A549 (cell line): ENCODE measurements around the gene EFEMP1. TPM values are rescaled to one million over a fixed set of nuclear protein-coding genes. Genes with fewer than 3 reads are reported as not detected.

Experiments
- ATAC-seq, 2 experiments: fragments of 200-7000 bp in 1 of 2; fragments of >200 bp in 1 of 2; cut with Nextera tagmentation in 1 of 2; cut with Tn5 transposase in 1 of 2; 3 replicates each; pipeline versions ENCODE4 v1.8.0 to v1.9.1; 2018 to 2020; ENCODE audit warnings: mild to moderate bottlenecking in 1 of 2, moderate library complexity in 1 of 2
- CTCF ChIA-PET: fragments of 300-600 bp; sonication (Branson Sonifier 250); formaldehyde crosslinking; extraction: SDS; loops from one replicate; lab custom pipeline; 2021; ENCODE audit warnings: antibody characterized with exemption, inconsistent platforms; lab: Yijun Ruan, JAX
- POLR2A ChIA-PET: fragments of 350-600 bp; formaldehyde crosslinking; extraction: SDS; loops from one replicate; lab custom pipeline; 2021; ENCODE audit warnings: antibody characterized with exemption, inconsistent platforms; lab: Yijun Ruan, JAX
- DNase-seq, 2 experiments: peaks; one replicate each; pipeline versions ENCODE4 v3.0.0 to v3.0.0-alpha.2; 2011 to 2016; ENCODE audit warnings: low read depth in 1 of 2, low spot score in 1 of 2
- FAIRE-seq: peaks from 2 replicates; lab custom pipeline; 2011; peaks lifted over from hg19 to GRCh38; lab: Jason Lieb, UNC
- H3K27ac ChIP-seq, 2 experiments: fragments of >200 bp; sonication (Bioruptor Twin); formaldehyde crosslinking; 3 replicates each; pipeline ENCODE4 v1.5.1; 2016 to 2017
- H3K4me1 ChIP-seq: fragments of >200 bp; sonication (Bioruptor Twin); formaldehyde crosslinking; 3 replicates; pipeline ENCODE4 v1.6.1; 2016
- H3K4me2 ChIP-seq: fragments of >200 bp; sonication (Bioruptor Twin); formaldehyde crosslinking; 3 replicates; pipeline ENCODE4 v1.6.1; 2016
- H3K4me3 ChIP-seq: fragments of >200 bp; sonication (Bioruptor Twin); formaldehyde crosslinking; 3 replicates; pipeline ENCODE4 v1.5.1; 2016
- H3K9me3 ChIP-seq: fragments of >200 bp; sonication (Bioruptor Twin); formaldehyde crosslinking; 3 replicates; pipeline ENCODE4 v1.6.1; 2016
- CBX2 ChIP-seq: fragments of 200-600 bp; sonication (generic); IDR thresholded peaks from 2 replicates; pipeline ENCODE4 v1.6.1; 2016; ENCODE audit warnings: low read depth, mild to moderate bottlenecking, borderline replicate concordance
- CBX8 ChIP-seq: fragments of 200-600 bp; sonication (generic); IDR thresholded peaks from 2 replicates; pipeline ENCODE4 v1.6.1; 2016
- CHD2 ChIP-seq: fragments of 150-350 bp; IDR thresholded peaks from 2 replicates; pipeline ENCODE4 v1.6.1; 2014; ENCODE audit warnings: low read length; ENCODE audit not compliant: partially characterized antibody
- EHF ChIP-seq: fragments of 250-450 bp; sonication (Bioruptor Pico); IDR thresholded peaks from 2 replicates; pipeline ENCODE4 v1.5.0; 2020; ENCODE audit warnings: mild to moderate bottlenecking
- EP300 ChIP-seq, 2 experiments: fragments of >200 bp; sonication (Bioruptor Twin); formaldehyde crosslinking; IDR thresholded peaks; 2 replicates in 1 of 2; 3 replicates in 1 of 2; pipeline ENCODE4 v1.6.1; 2016 to 2017
- ESRRA ChIP-seq: fragments of 150-350 bp; IDR thresholded peaks from 2 replicates; pipeline ENCODE4 v1.6.1; 2014; ENCODE audit warnings: mild to moderate bottlenecking, low read length, borderline replicate concordance
- FOSB ChIP-seq: fragments of 250-450 bp; sonication (Bioruptor Pico); IDR thresholded peaks from 2 replicates; pipeline ENCODE4 v1.5.0; 2020; ENCODE audit warnings: mild to moderate bottlenecking, moderate library complexity
- HDAC2 ChIP-seq: fragments of 200-600 bp; sonication (generic); IDR thresholded peaks from 2 replicates; pipeline ENCODE4 v1.6.1; 2016
- HOXB13 ChIP-seq: fragments of 250-450 bp; sonication (Bioruptor Pico); IDR thresholded peaks from 2 replicates; pipeline ENCODE4 v1.5.0; 2020; ENCODE audit warnings: low read depth, mild to moderate bottlenecking, moderate library complexity
- HOXB5 ChIP-seq: fragments of 250-450 bp; sonication (Bioruptor Pico); IDR thresholded peaks from 2 replicates; pipeline ENCODE4 v1.5.0; 2020; ENCODE audit warnings: mild to moderate bottlenecking, moderate library complexity
- JUNB ChIP-seq: fragments of >200 bp; sonication (Bioruptor Twin); formaldehyde crosslinking; IDR thresholded peaks from 2 replicates; pipeline ENCODE4 v1.6.1; 2016
- MAZ ChIP-seq: fragments of 150-350 bp; IDR thresholded peaks from 2 replicates; pipeline ENCODE4 v1.6.1; 2014; ENCODE audit warnings: antibody characterized with exemption, low read depth, low read length, borderline replicate concordance
- MYC ChIP-seq: IDR thresholded peaks from 2 replicates; pipeline ENCODE4 v1.6.1; 2012; ENCODE audit warnings: mild to moderate bottlenecking, inconsistent platforms, low read length, improper control_type of control experiment, borderline replicate concordance
- NFE2L2 ChIP-seq: fragments of 150-350 bp; conservative IDR thresholded peaks from 2 replicates; pipeline ENCODE4 v1.6.1; 2014; ENCODE audit warnings: low read length
- POLR2A ChIP-seq: IDR thresholded peaks from 2 replicates; pipeline ENCODE4 v1.6.1; 2012; ENCODE audit warnings: mild to moderate bottlenecking, low read length
- RARB ChIP-seq: fragments of 250-450 bp; sonication (Bioruptor Pico); IDR thresholded peaks from 2 replicates; pipeline ENCODE4 v1.8.0; 2021; ENCODE audit warnings: mild to moderate bottlenecking, moderate library complexity
- SREBF2 ChIP-seq: fragments of 450-650 bp; IDR thresholded peaks from 2 replicates; pipeline ENCODE4 v1.6.1; 2014; ENCODE audit warnings: mild to moderate bottlenecking, moderate library complexity
- TP53 ChIP-seq: fragments of 250-450 bp; sonication (Bioruptor Pico); IDR thresholded peaks from 2 replicates; pipeline ENCODE4 v1.5.0; 2021; ENCODE audit warnings: mild to moderate bottlenecking, moderate library complexity
- ZC3H11A ChIP-seq: fragments of 450-650 bp; IDR thresholded peaks from 2 replicates; pipeline ENCODE4 v1.6.1; 2014; ENCODE audit warnings: antibody characterized with exemption, mild to moderate bottlenecking
- ZFP36 ChIP-seq: fragments of 450-650 bp; IDR thresholded peaks from 2 replicates; pipeline ENCODE4 v1.6.1; 2014; ENCODE audit warnings: borderline replicate concordance; ENCODE audit not compliant: partially characterized antibody
- ZNF302 ChIP-seq: fragments of 250-450 bp; sonication (Bioruptor Pico); IDR thresholded peaks from 2 replicates; pipeline ENCODE4 v1.9.0; 2021; ENCODE audit warnings: inconsistent platforms, mild to moderate bottlenecking, moderate library complexity
- ZSCAN20 ChIP-seq: fragments of 250-450 bp; sonication (Bioruptor Pico); IDR thresholded peaks from 2 replicates; pipeline ENCODE4 v1.8.0; 2022; ENCODE audit warnings: mild to moderate bottlenecking, moderate library complexity
- WGBS: methylation state at CpG from one replicate; pipeline ENCODE4 v1.1.6; 2017; ENCODE audit errors: missing lambda C conversion rate; 5-methylcytosine and 5-hydroxymethylcytosine counted together
- polyA plus RNA-seq, 4 experiments: library from polyadenylated mRNA; depleted of rRNA in 3 of 4; stranded (reverse); fragments of >200 nt; fragmentation: RNase III in 1 of 4; extraction: RNeasy Plus Mini Kit Qiagen cat#74134 plus additional on column Dnase treatment in 1 of 4; gene quantifications; 2 replicates in 3 of 4; 3 replicates in 1 of 4; pipeline ENCODE4 v1.2.3, GENCODE V29; 2011 to 2017
- TF ChIP-seq, protein P1 (sequence below): fragments of 250-450 bp; sonication (Bioruptor Pico); IDR thresholded peaks from 2 replicates; pipeline ENCODE4 v1.5.0; 2021; ENCODE audit warnings: mild to moderate bottlenecking, moderate library complexity, borderline replicate concordance
- TF ChIP-seq, protein P2 (sequence below): fragments of >200 bp; sonication (Bioruptor Twin); formaldehyde crosslinking; IDR thresholded peaks from 3 replicates; pipeline ENCODE4 v1.5.1; 2016
- TF ChIP-seq, protein P3 (sequence below): fragments of >200 bp; sonication (Bioruptor Twin); formaldehyde crosslinking; IDR thresholded peaks from 2 replicates; pipeline ENCODE4 v1.6.1; 2016
- TF ChIP-seq, protein P4 (sequence below): fragments of 150-350 bp; IDR thresholded peaks from 2 replicates; pipeline ENCODE4 v1.6.1; 2014; ENCODE audit warnings: low read depth, mild to moderate bottlenecking, low read length
- TF ChIP-seq, protein P5 (sequence below): IDR thresholded peaks from 2 replicates; pipeline ENCODE4 v1.6.1; 2012; ENCODE audit warnings: low read depth, borderline replicate concordance
- TF ChIP-seq, protein P6 (sequence below): IDR thresholded peaks from 2 replicates; pipeline ENCODE4 v1.6.1; 2012
- TF ChIP-seq, protein P7 (sequence below): IDR thresholded peaks from 2 replicates; pipeline ENCODE4 v1.6.1; 2012
- TF ChIP-seq, protein P8 (sequence below): fragments of 250-450 bp; sonication (Bioruptor Pico); IDR thresholded peaks from 2 replicates; pipeline ENCODE4 v1.5.0; 2020; ENCODE audit warnings: low read depth, mild to moderate bottlenecking, moderate library complexity

The EFEMP1 gene
- polyA plus RNA-seq, 2 of the 4 experiments (the other 2 are of a cell fraction): 48.5 to 59.2 TPM

DNA sequence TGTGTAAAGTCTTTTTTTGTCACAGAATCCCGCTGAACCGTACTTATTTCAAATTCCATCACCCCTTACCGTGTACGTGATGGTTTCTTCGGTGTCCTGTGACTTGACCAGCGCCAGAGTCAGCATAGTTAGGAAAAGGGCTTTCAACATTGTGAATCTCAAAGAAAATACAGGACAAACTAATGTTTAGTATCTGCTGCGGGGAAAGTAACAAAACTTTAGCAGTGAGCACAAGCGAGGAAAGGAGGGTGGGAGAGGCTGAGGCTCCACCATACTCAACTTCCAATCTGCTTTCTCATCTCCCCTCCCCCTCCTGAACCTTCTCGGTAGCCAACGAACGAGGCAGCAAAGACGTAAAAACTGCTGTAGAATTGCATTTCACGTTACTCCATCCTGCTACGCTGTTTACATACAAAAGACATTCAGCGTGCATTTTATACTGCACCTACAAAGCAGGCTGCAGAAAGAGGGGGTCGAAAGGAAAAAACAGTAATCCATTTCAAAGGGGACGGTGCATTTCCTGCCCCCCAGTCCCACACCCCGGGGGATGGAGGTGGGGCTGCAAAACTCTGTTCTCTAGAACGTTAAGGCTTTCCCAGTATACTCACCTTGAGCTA, 1.2 kb downstream of the EFEMP1 start:
- Histone ChIP-seq H3K27ac (peak overlapping the region in 1 of 2 experiments; percentile 85; a peak in 3 of 6 replicates), H3K4me3 (peak overlapping the region; percentile 78; the same call in 2 of the 3 replicates), H3K4me1 (0 out of 3 replicates have a peak, but pooled peaks cover 6% of the 10 kb centered on the region), H3K9me3 (no peaks in the 10 kb centered on the region), H3K4me2 (peak overlapping the region; percentile 96)
- DNase-seq: no peak
- ATAC-seq: peak in 1 of 2 experiments; percentile 3; a peak in 1 of 6 replicates
- POLR2A ChIA-PET: interaction anchor here (1.6 kb wide), 1 partner anchor 16 kb away, joined by 3 read pairs; no protein-coding TSS in a partner anchor
- TF ChIP-seq, protein P1, sequence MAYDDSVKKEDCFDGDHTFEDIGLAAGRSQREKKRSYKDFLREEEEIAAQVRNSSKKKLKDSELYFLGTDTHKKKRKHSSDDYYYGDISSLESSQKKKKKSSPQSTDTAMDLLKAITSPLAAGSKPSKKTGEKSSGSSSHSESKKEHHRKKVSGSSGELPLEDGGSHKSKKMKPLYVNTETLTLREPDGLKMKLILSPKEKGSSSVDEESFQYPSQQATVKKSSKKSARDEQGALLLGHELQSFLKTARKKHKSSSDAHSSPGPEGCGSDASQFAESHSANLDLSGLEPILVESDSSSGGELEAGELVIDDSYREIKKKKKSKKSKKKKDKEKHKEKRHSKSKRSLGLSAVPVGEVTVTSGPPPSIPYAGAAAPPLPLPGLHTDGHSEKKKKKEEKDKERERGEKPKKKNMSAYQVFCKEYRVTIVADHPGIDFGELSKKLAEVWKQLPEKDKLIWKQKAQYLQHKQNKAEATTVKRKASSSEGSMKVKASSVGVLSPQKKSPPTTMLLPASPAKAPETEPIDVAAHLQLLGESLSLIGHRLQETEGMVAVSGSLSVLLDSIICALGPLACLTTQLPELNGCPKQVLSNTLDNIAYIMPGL (CRISPR knock-in tag): no peak
- no peak for TF ChIP-seq JUNB
- no peak for TF ChIP-seq EHF
- TF ChIP-seq CBX8: no peak
- no peak for TF ChIP-seq ZSCAN20 (CRISPR knock-in tag)
- TF ChIP-seq TP53: no peak
- no peak for TF ChIP-seq POLR2A
- TF ChIP-seq NFE2L2: no peak
- TF ChIP-seq CHD2: no peak
- TF ChIP-seq, protein P2, sequence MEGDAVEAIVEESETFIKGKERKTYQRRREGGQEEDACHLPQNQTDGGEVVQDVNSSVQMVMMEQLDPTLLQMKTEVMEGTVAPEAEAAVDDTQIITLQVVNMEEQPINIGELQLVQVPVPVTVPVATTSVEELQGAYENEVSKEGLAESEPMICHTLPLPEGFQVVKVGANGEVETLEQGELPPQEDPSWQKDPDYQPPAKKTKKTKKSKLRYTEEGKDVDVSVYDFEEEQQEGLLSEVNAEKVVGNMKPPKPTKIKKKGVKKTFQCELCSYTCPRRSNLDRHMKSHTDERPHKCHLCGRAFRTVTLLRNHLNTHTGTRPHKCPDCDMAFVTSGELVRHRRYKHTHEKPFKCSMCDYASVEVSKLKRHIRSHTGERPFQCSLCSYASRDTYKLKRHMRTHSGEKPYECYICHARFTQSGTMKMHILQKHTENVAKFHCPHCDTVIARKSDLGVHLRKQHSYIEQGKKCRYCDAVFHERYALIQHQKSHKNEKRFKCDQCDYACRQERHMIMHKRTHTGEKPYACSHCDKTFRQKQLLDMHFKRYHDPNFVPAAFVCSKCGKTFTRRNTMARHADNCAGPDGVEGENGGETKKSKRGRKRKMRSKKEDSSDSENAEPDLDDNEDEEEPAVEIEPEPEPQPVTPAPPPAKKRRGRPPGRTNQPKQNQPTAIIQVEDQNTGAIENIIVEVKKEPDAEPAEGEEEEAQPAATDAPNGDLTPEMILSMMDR: no peak
- no peak for TF ChIP-seq HOXB5 (CRISPR knock-in tag)
- TF ChIP-seq, protein P3, sequence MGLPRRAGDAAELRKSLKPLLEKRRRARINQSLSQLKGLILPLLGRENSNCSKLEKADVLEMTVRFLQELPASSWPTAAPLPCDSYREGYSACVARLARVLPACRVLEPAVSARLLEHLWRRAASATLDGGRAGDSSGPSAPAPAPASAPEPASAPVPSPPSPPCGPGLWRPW: no peak
- TF ChIP-seq ZFP36: no peak
- no peak for TF ChIP-seq HDAC2
- TF ChIP-seq MAZ: no peak
- TF ChIP-seq CBX2: no peak
- no peak for TF ChIP-seq SREBF2
- TF ChIP-seq, protein P4, sequence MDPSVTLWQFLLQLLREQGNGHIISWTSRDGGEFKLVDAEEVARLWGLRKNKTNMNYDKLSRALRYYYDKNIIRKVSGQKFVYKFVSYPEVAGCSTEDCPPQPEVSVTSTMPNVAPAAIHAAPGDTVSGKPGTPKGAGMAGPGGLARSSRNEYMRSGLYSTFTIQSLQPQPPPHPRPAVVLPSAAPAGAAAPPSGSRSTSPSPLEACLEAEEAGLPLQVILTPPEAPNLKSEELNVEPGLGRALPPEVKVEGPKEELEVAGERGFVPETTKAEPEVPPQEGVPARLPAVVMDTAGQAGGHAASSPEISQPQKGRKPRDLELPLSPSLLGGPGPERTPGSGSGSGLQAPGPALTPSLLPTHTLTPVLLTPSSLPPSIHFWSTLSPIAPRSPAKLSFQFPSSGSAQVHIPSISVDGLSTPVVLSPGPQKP: no peak
- CTCF ChIA-PET: interaction anchor here (0.7 to 1.9 kb wide), 10 partner anchors 10 to 151 kb away, joined by 3 to 16 read pairs (median 4); no protein-coding TSS in a partner anchor
- 78% methylated on average over 19 of the region's 19 CpGs for WGBS
- no peak for FAIRE-seq

DNA sequence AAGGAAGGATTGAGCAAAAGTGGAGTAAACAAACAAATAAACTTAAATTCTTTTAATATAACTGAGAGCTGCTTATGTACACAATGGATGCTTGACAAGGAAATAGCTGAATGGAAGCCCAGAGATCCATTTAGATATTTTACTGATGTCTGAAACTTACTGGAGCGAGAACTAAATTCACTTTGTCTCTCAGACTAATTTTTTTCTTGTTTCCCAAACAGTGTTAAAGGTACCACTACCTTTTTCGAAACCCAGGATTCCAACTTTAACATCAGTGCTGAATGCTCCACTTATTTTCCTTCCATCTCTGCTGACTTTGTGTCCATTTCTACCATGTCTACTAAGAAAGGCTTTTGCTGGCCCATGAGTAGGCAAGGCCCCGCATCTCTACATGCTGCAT, 4.0 kb downstream of the EFEMP1 start:
- DNase-seq (no peak), FAIRE-seq (no peak), ATAC-seq (no peak)
- Histone ChIP-seq H3K4me2 (no peak overlapping the region), H3K4me1 (0 out of 3 replicates have a peak, but pooled peaks cover 6% of the 10 kb centered on the region), H3K9me3 (no peaks in the 10 kb centered on the region), H3K27ac (no peak overlapping the region), H3K4me3 (no peak overlapping the region)
- 89% methylated on average over 3 of the region's 3 CpGs for WGBS
- CTCF ChIA-PET: interaction anchor here (0.9 to 2.0 kb wide), 6 partner anchors 9 to 148 kb away, joined by 3 to 6 read pairs (median 4); no protein-coding TSS in a partner anchor
- POLR2A ChIA-PET: no interaction called here
- TF ChIP-seq ZNF302 (no peak), ZFP36 (no peak), ZC3H11A (no peak), RARB (CRISPR knock-in tag) (no peak), ESRRA (no peak), HOXB13 (CRISPR knock-in tag) (no peak), EP300 (IDR thresholded peaks at IDR 0.05) (no peak), POLR2A (no peak), MYC (no peak), CBX8 (no peak), EHF (no peak), CBX2 (no peak), FOSB (CRISPR knock-in tag) (no peak), HDAC2 (no peak)
- TF ChIP-seq, protein P5, sequence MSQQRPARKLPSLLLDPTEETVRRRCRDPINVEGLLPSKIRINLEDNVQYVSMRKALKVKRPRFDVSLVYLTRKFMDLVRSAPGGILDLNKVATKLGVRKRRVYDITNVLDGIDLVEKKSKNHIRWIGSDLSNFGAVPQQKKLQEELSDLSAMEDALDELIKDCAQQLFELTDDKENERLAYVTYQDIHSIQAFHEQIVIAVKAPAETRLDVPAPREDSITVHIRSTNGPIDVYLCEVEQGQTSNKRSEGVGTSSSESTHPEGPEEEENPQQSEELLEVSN: no peak
- TF ChIP-seq, protein P6, sequence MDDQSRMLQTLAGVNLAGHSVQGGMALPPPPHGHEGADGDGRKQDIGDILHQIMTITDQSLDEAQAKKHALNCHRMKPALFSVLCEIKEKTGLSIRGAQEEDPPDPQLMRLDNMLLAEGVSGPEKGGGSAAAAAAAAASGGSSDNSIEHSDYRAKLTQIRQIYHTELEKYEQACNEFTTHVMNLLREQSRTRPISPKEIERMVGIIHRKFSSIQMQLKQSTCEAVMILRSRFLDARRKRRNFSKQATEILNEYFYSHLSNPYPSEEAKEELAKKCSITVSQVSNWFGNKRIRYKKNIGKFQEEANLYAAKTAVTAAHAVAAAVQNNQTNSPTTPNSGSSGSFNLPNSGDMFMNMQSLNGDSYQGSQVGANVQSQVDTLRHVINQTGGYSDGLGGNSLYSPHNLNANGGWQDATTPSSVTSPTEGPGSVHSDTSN: no peak
- TF ChIP-seq, protein P7, sequence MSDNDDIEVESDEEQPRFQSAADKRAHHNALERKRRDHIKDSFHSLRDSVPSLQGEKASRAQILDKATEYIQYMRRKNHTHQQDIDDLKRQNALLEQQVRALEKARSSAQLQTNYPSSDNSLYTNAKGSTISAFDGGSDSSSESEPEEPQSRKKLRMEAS: no peak
- TF ChIP-seq, protein P8, sequence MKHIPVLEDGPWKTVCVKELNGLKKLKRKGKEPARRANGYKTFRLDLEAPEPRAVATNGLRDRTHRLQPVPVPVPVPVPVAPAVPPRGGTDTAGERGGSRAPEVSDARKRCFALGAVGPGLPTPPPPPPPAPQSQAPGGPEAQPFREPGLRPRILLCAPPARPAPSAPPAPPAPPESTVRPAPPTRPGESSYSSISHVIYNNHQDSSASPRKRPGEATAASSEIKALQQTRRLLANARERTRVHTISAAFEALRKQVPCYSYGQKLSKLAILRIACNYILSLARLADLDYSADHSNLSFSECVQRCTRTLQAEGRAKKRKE: no peak
